C4-2B (cell line): ENCODE measurements around the gene TMEM181.
A peak's percentile ranks its signal among the peaks of the same experiment; 100 is the strongest.
"Not testable (repeated sequence)": the region's sequence is repeated elsewhere in the genome, so short reads cannot be mapped to it uniquely, and the experiment has no call there.

Experiments
- H3K27ac ChIP-seq: fragments of 450-650 bp; 2 replicates; pipeline ENCODE4 v1.5.1; 2017
- ZFX ChIP-seq: fragments of 450-650 bp; IDR thresholded peaks from 2 replicates; pipeline ENCODE4 v1.6.1; 2017
- TF ChIP-seq, protein P1 (sequence below): fragments of 450-650 bp; conservative IDR thresholded peaks from 2 replicates; pipeline ENCODE4 v1.5.1; 2017; ENCODE audit warnings: mild to moderate bottlenecking

The TMEM181 gene

DNA sequence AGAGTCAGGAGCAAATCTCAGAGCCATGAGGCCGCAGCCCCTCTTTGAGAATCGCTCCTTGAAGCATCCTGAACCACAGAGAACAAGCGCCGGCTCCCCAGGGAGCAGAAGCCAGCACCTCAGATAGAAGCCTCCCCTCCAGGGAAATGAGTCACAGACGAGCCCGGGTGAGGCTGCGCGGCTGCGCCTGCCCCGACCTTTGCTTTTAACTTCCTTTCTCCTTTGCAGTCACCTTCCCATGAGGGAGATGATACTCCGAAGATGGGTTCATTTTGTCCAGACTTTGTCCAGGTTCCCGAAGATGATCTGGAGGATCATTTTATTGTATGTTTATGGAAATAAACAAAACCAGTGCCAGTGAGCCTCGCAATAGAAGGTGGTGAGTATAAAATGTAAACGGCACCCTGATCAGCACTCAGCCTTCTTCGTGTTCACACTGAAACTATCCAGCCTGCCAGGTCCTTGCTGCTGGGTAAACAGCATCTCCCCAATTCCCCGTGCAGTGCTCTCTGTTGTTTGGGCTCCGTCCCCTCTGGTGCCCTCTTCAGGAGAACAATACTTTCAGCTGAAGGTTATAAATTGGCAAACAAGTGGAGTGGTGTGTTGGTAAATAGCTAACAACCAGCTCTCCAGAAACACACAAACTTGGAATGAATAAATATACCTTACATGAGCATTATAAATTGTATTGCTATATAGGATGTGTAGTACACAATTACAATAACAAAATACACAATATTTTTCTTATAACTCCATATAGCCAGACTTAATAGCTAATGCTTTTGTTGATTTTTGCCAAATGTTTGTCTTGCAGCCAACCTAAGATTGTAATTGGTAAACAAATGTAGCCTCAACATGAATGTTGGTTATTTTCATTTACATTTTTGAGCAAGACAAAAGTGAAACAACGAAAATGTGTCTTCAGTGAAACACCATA lies 41.4 kb upstream of the TMEM181 start:
- TF ChIP-seq, protein P1, sequence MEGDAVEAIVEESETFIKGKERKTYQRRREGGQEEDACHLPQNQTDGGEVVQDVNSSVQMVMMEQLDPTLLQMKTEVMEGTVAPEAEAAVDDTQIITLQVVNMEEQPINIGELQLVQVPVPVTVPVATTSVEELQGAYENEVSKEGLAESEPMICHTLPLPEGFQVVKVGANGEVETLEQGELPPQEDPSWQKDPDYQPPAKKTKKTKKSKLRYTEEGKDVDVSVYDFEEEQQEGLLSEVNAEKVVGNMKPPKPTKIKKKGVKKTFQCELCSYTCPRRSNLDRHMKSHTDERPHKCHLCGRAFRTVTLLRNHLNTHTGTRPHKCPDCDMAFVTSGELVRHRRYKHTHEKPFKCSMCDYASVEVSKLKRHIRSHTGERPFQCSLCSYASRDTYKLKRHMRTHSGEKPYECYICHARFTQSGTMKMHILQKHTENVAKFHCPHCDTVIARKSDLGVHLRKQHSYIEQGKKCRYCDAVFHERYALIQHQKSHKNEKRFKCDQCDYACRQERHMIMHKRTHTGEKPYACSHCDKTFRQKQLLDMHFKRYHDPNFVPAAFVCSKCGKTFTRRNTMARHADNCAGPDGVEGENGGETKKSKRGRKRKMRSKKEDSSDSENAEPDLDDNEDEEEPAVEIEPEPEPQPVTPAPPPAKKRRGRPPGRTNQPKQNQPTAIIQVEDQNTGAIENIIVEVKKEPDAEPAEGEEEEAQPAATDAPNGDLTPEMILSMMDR = peak; percentile 45
- no peak for TF ChIP-seq ZFX
- H3K27ac ChIP-seq = no peak overlapping the region

DNA sequence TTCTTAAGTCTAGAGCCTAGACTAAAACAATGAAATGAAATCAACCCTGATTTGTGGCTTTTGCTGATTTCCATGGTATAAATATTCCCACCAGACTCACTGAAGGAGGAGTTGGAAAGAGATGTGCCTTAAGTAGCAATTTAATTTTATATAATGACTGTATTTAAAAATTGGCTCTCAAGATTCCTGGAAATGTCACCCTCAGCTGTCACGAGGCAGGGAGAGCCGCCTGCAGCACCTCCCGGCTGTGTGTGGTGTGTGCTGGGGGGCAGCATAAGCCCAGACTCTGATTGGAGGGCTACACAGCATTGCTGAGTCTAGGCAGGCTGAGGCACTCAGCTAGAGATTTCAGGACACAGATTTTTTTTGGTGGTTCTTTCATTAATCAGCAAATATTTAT lies 40.6 kb upstream of the TMEM181 start:
- H3K27ac ChIP-seq = no peak overlapping the region
- no peak for TF ChIP-seq ZFX

DNA sequence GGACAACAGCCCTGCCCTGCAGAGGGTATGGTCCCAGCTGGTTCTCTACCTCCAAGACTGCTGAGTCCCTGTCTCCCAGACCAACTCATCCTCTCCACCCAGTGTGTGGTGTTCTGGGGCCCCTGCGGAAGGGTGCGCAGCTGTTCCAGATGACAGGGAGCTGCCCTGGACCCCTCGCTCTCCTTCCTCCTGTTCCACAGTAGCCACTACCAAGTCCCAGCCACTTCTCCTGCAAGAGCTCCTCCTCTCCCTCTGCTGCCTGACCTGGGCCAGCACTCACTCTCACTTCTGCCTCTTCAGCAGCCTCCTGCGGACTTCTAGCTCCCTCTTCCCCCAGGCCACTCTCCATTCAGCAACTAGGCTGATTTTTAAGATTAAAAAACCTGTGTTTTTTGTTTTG lies 40.1 kb upstream of the TMEM181 start:
- no peak overlapping the region for H3K27ac ChIP-seq
- TF ChIP-seq ZFX = no peak
- TF ChIP-seq, protein P1 = no peak

DNA sequence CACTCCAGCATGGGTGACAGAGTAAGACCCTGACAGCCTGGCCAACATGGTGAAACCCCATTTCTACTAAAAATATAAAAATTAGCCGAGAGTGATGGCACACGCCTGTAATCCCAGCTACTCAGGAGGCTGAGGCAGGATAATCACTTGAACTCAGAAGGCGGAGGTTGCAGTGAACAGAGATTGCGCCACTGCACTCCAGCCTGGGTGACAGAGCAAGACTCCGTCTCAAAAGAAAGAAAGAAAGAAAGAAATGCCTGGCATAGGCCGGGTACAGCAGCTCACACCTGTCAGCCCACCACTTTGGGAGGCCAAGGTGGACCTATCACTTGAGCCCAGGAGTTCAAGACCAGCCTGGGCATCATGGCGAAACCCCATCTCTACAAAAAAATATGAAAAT lies 38.9 kb upstream of the TMEM181 start:
- not testable (repeated sequence) for H3K27ac ChIP-seq

DNA sequence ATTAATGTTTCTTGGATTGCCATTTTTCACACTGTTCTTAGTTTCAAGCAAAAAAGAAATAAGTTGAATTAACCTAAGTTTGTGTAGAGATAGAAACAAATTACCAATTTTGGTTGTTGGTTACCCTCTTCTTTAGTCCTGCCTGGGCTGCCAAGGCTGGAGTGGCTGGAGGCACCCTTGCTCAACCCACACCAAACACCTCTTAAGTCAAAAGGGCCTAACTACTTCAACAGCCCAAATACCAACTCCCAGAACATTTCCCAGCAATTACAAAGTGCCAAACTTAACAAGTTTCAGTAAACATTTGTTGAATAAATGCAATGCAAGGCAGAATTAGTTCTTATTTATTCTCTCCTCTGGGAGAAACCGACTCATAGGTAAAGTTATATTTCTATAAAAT lies 38.1 kb upstream of the TMEM181 start:
- H3K27ac ChIP-seq = no peak overlapping the region
- no peak for TF ChIP-seq ZFX
- TF ChIP-seq, protein P1 = no peak

DNA sequence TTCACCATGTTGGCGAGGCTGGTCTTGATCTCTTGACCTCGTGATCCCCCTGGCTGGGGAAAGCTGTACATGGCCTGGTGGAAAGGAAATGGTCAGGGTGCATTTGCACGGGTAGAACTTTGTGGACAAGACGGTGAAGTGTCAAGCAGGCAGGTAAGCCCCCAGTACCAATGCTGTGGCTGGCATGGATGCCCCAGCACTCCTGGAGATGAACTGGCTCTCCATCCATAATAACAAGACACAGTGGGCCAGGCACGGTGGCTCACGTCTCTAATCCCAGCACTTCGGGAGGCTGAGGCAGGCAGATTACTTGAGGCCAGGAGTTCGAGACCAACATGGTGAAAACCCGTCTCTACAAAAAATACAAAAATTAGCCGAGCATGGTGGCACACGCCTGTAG lies 37.3 kb upstream of the TMEM181 start:
- TF ChIP-seq, protein P1 = no peak
- TF ChIP-seq ZFX = no peak
- no peak overlapping the region for H3K27ac ChIP-seq

DNA sequence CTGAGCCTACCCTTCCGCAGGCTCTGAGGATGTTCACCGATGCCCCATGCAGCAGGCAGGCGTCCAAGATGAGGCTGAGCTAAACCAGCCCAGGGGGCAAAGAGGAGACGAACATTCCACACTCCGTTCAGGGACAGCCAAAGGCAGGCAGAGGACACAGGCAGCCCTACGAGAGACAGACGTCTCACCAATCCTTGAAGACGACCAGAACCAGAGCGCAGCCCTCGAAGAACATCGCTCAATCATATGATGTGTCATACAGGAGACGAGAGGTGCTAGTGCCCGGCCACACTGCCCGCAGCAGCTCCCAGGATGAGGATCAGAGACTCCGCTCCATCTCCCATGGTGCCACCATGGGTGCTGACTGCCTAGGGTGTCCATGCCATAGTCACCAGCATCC lies 35.6 kb upstream of the TMEM181 start:
- H3K27ac ChIP-seq = no peak overlapping the region
- TF ChIP-seq ZFX = no peak
- TF ChIP-seq, protein P1 = no peak

DNA sequence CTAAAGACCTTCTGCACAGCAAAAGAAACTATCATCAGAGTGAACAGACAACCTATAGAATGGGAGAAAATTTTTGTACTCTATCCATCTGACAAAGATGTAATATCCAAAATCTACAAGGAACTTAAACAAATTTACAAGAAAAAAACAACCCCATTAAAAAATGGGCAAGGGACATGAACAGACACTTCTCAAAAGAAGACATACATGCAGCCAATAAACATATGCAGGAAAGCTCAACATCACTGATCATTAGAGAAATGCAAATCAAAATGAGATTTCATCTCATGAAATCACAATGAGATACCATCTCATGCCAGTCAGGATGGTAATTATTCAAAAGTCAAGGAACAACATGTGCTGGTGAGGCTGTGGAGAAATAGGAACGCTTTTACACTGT lies 32.0 kb upstream of the TMEM181 start:
- not testable (repeated sequence) for H3K27ac ChIP-seq

DNA sequence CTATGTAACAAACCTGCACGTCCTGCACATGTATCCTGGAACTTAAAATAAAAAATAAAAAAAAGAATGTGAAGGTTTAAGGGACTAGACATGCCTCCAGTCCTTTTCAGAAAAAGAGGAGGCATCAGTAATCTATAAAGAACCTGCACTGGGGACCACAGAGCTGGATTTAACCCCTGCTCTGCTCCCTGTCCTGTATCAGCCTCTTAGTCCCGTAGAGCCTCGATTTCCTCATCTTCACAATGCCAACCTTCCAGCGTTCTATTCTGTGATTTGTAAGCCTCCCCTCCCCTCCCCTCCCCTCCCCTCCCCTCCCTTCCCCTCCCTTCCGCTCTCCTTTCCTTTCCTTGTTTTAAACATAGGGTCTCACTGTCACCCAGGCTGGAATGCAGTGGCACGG lies 31.1 kb upstream of the TMEM181 start:
- TF ChIP-seq, protein P1 = no peak
- TF ChIP-seq ZFX = no peak
- H3K27ac ChIP-seq = no peak overlapping the region
